ENCODE measurements around the gene SMIM12.

DNA sequence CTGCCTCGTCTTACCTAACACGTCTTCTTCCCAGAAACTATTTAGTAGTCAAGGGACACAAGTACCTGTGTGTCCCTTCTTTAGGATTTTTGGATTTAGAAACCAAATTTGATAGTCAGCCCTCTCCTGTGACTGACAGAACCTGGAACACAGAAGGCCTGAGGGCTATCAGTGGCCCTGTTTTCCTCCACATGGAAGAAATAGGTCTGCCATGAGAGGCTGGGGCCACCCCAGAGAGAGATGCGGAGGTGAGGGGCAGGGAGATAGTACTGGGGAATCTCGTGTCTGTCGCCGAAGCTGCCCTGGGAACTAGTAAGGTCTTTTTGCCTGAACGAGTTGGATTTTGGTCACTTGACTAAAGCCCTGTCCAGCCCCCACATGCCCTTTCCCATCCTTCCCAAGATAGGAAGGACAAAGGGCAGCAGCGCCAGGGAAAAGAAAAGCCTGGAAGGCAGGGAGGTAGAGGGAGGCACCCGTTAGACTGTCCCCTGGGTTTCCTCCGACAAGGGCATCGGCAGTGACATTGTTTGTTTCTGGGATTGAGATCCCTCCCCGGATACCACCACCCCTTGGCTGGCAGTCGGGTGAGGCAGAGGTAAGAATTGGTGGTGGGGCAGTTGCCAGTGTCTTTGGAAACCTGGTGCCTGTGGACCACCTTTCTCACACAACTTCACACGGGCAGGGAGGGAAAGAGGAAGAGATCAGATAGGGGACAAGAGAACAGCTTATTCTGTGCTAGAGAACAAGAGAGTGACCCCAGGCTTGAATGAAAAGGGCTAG lies 19.8 kb downstream of the SMIM12 start:
- TF ChIP-seq, protein P1, sequence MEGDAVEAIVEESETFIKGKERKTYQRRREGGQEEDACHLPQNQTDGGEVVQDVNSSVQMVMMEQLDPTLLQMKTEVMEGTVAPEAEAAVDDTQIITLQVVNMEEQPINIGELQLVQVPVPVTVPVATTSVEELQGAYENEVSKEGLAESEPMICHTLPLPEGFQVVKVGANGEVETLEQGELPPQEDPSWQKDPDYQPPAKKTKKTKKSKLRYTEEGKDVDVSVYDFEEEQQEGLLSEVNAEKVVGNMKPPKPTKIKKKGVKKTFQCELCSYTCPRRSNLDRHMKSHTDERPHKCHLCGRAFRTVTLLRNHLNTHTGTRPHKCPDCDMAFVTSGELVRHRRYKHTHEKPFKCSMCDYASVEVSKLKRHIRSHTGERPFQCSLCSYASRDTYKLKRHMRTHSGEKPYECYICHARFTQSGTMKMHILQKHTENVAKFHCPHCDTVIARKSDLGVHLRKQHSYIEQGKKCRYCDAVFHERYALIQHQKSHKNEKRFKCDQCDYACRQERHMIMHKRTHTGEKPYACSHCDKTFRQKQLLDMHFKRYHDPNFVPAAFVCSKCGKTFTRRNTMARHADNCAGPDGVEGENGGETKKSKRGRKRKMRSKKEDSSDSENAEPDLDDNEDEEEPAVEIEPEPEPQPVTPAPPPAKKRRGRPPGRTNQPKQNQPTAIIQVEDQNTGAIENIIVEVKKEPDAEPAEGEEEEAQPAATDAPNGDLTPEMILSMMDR (IDR thresholded peaks at IDR 0.05): no peak
- TF ChIP-seq POLR2A (IDR thresholded peaks at IDR 0.05): no peak
